Memory B cell (primary cell): ENCODE measurements around the gene TUBB2B.
"Not testable (repeated sequence)": the region's sequence is repeated elsewhere in the genome, so short reads cannot be mapped to it uniquely, and the experiment has no call there.

ENCODE experiments used
- ATAC-seq: fragments of 150-1000 bp; cut with Tn5 transposase; 2 replicates; pipeline ENCODE4 v1.10.0; 2021; ENCODE audit warnings: low read depth, mild to moderate bottlenecking, moderate library complexity
- DNase-seq, 2 donors: peaks; one replicate each; pipeline ENCODE4 v3.0.0; 2022; ENCODE audit warnings: low spot score in 2 of 2
- H3K27ac Mint-ChIP-seq: one replicate; pipeline ENCODE4 v1.8.0; 2022; ENCODE audit warnings: mild to moderate bottlenecking, moderate library complexity, mixed read lengths
- H3K27me3 Mint-ChIP-seq: one replicate; pipeline ENCODE4 v1.8.0; 2022; ENCODE audit warnings: mixed read lengths
- H3K36me3 Mint-ChIP-seq: one replicate; pipeline ENCODE4 v1.8.0; 2022; ENCODE audit warnings: mild to moderate bottlenecking, mixed read lengths
- H3K4me1 Mint-ChIP-seq: one replicate; pipeline ENCODE4 v1.8.0; 2022; ENCODE audit warnings: mixed read lengths
- H3K4me3 Mint-ChIP-seq: one replicate; pipeline ENCODE4 v1.8.0; 2022; ENCODE audit warnings: mild to moderate bottlenecking, moderate library complexity, mixed read lengths
- H3K9me3 Mint-ChIP-seq: one replicate; pipeline ENCODE4 v1.8.0; 2022; ENCODE audit warnings: mixed read lengths

Gene TUBB2B

GRCh38 chr6:3202999-3203696, 24.3 kb downstream of the TUBB2B start:
- ATAC-seq (no peak), DNase-seq (no peak)
- Mint-ChIP-seq H3K4me3 (peak overlapping the region; percentile 27), H3K9me3 (peaks cover 10% of the 10 kb centered on the region), H3K4me1 (peaks cover 17% of the 10 kb centered on the region), H3K36me3 (peaks cover 10% of the 10 kb centered on the region), H3K27me3 (peaks cover 7% of the 10 kb centered on the region), H3K27ac (no peak overlapping the region)

GRCh38 chr6:3201388-3201787, 26.1 kb downstream of the TUBB2B start:
- Mint-ChIP-seq H3K27me3 (peaks cover 2% of the 10 kb centered on the region), H3K27ac (no peak overlapping the region), H3K9me3 (peaks cover 10% of the 10 kb centered on the region), H3K36me3 (peaks cover 10% of the 10 kb centered on the region), H3K4me1 (peaks cover 17% of the 10 kb centered on the region), H3K4me3 (no peak overlapping the region)
- ATAC-seq, result no peak
- no peak for DNase-seq

- Mint-ChIP-seq H3K27me3 (peaks cover 2% of the 10 kb centered on the region), H3K36me3 (peaks cover 10% of the 10 kb centered on the region), H3K9me3 (peaks cover 10% of the 10 kb centered on the region), H3K4me1 (peaks cover 17% of the 10 kb centered on the region), H3K27ac (no peak overlapping the region), H3K4me3 (no peak overlapping the region)
- ATAC-seq (no peak), DNase-seq (no peak)
Measured at GRCh38 chr6:3200682-3201081, 26.8 kb downstream of the TUBB2B start.

GRCh38 chr6:3199382-3199781, 28.1 kb downstream of the TUBB2B start:
- Mint-ChIP-seq H3K36me3 (peaks cover 7% of the 10 kb centered on the region), H3K27me3 (peaks cover 2% of the 10 kb centered on the region), H3K9me3 (peaks cover 5% of the 10 kb centered on the region), H3K4me3 (no peak overlapping the region), H3K27ac (no peak overlapping the region), H3K4me1 (peaks cover 12% of the 10 kb centered on the region)
- DNase-seq (no peak), ATAC-seq (no peak)

GRCh38 chr6:3197734-3198133, 29.7 kb downstream of the TUBB2B start:
- not testable (repeated sequence) for H3K4me3 Mint-ChIP-seq, H3K27me3 Mint-ChIP-seq, DNase-seq, H3K4me1 Mint-ChIP-seq, H3K27ac Mint-ChIP-seq, ATAC-seq, H3K9me3 Mint-ChIP-seq, H3K36me3 Mint-ChIP-seq

DNA sequence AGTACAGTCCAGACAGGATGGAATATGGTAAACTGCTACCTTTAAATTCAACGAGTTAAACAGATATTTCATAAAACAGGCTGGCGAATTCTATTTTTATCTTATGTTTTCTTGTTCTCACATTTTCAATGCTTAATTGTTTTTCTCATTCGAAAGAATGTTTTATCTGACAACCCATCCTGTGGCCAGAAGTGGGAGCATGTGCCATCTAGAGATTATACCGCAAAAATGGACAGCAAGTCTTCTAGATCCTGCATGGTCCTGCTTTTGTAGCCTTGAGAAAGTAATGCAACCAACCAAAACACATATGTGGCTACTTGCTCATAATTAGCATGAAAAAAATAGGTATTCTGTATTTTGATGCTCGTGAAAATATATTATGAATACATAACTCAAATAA, 30.7 kb downstream of the TUBB2B start:
- no peak for ATAC-seq
- Mint-ChIP-seq H3K4me1 (no peaks in the 10 kb centered on the region), H3K36me3 (no peaks in the 10 kb centered on the region), H3K27ac (no peak overlapping the region), H3K4me3 (no peak overlapping the region), H3K9me3 (no peaks in the 10 kb centered on the region), H3K27me3 (peaks cover 2% of the 10 kb centered on the region)
- no peak for DNase-seq

GRCh38 chr6:3195695-3196497, 31.6 kb downstream of the TUBB2B start:
- H3K36me3 Mint-ChIP-seq, result no peaks in the 10 kb centered on the region
- no peak overlapping the region for H3K4me3 Mint-ChIP-seq
- H3K27me3 Mint-ChIP-seq, result peaks cover 2% of the 10 kb centered on the region
- no peaks in the 10 kb centered on the region for H3K4me1 Mint-ChIP-seq
- no peaks in the 10 kb centered on the region for H3K9me3 Mint-ChIP-seq
- DNase-seq (no peak), ATAC-seq (no peak)
- no peak overlapping the region for H3K27ac Mint-ChIP-seq

DNA sequence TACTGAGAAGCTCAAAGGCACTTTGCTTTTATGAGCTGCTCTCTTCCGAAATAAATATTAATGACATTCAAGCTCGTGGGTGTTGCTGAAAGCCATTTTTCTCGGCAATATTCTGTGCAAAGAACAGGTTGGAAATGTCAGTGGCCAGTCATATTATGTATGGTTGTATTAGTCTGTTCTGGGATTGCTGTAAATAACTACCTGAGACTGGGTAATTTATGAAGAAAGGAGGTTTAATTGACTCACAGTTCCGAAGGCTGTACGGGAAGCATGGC, 32.1 kb downstream of the TUBB2B start:
- no peak overlapping the region for H3K4me3 Mint-ChIP-seq
- no peaks in the 10 kb centered on the region for H3K9me3 Mint-ChIP-seq
- ATAC-seq (no peak), DNase-seq (no peak)
- peaks cover 2% of the 10 kb centered on the region for H3K27me3 Mint-ChIP-seq
- no peaks in the 10 kb centered on the region for H3K4me1 Mint-ChIP-seq
- no peak overlapping the region for H3K27ac Mint-ChIP-seq
- H3K36me3 Mint-ChIP-seq, result no peaks in the 10 kb centered on the region

DNA sequence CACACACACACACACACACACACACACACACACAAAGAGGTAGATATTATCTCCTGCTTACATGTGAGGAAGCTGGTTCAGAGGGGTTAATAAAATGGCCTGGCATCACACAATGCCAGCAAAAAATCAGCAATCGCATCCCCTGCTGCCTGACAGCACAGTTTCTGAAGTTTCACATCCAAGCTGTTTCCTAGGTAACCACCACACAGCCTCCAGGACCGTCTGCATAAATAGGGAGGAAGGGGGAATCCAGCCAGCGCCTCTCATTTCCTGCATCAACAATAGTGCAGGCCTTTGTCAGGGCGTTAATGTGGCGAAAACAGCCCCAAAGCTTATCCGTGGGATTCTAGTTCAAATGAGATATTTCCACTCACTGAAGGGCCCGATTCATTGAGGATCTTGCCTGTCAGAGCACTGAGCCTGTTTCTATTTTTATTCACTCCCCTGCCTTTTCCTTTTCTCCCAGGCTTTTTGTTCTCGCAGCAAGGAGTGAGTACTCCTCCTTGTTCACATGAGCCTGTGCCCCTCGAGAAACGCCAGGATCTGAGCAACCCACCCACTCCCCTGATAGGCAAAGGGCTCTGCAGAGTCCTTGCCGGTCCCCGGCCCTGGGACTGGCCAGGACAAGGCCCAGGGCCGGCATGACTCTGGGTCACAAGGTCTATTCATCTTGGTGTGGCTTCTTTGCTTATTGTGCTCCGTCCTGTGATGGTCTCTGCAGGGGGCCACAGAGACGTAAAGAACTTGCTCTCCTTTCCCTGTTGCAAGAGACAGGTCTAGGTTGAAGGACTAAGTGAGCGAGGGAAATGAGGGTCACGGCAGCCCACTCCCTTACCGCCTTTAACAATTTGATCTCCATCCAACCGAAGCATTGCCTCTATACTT, 32.7 kb downstream of the TUBB2B start:
- Mint-ChIP-seq H3K4me3 (no peak overlapping the region), H3K27me3 (peaks cover 2% of the 10 kb centered on the region), H3K27ac (no peak overlapping the region), H3K9me3 (no peaks in the 10 kb centered on the region), H3K36me3 (no peaks in the 10 kb centered on the region), H3K4me1 (no peaks in the 10 kb centered on the region)
- ATAC-seq, result no peak
- no peak for DNase-seq

DNA sequence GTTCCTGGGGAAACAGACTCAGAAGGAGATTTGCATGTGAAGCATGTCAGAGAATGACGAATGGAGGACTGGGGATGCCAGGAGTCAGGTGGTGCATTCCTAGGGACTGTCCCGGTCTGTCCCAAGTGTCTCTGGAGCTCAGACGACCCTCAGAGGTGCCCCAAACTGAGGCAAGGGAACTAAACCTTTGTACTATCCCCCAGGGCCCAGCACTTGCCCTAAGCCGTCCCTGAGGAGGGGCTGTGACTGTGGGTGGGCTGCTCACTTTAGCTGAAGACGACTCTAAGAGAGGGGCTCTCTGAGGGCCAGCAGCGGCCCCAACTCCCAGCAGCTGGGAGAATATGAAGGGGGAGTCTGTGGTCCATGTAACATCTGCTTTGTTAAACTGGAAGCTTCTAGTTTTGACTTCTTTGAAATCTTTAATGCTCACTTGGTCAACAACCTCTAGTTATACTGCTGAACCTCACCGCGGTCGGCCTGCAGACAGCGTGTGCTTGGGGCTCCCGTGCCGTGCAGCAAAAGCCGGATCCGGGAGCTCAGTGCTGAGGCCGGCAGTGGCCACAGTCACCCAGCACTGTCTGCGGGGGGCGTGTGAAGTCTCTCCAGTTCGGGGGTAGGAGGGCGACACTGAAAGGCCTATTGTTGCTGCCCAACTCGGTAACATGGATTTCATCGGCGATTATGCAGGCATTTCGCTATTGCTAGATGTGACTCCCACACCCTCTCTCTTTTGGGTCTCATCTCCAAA, 34.2 kb downstream of the TUBB2B start:
- DNase-seq (no peak), ATAC-seq (no peak)
- no peaks in the 10 kb centered on the region for H3K9me3 Mint-ChIP-seq
- H3K36me3 Mint-ChIP-seq, result no peaks in the 10 kb centered on the region
- H3K27me3 Mint-ChIP-seq, result no peaks in the 10 kb centered on the region
- no peak overlapping the region for H3K4me3 Mint-ChIP-seq
- H3K27ac Mint-ChIP-seq, result no peak overlapping the region
- H3K4me1 Mint-ChIP-seq, result no peaks in the 10 kb centered on the region

- H3K36me3 Mint-ChIP-seq, result no peaks in the 10 kb centered on the region
- no peaks in the 10 kb centered on the region for H3K4me1 Mint-ChIP-seq
- ATAC-seq (no peak), DNase-seq (no peak)
- no peak overlapping the region for H3K27ac Mint-ChIP-seq
- no peaks in the 10 kb centered on the region for H3K9me3 Mint-ChIP-seq
- no peak overlapping the region for H3K4me3 Mint-ChIP-seq
- peaks cover 3% of the 10 kb centered on the region for H3K27me3 Mint-ChIP-seq
Measured at GRCh38 chr6:3190779-3191178, 36.7 kb downstream of the TUBB2B start.

DNA sequence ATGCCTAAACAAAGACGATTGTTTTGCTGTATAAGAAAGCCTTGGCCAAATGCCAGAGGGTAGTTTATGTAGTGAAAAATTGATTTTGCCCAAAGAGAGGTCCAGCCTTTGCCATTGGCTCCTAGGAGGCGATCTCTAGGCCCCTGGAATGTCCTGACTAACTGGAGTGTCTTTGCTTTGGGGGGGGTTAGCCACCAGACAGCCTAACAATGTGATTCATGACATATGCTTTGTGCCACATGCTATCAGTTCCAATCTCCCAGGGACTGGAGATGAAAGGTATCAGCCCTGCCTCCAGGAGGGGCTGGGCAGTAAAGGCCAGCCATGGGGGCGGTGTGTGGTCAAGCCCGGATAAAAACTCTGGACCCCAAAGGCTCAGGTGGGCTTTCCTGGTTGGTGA, 37.4 kb downstream of the TUBB2B start:
- no peak overlapping the region for H3K27ac Mint-ChIP-seq
- H3K36me3 Mint-ChIP-seq, result no peaks in the 10 kb centered on the region

DNA sequence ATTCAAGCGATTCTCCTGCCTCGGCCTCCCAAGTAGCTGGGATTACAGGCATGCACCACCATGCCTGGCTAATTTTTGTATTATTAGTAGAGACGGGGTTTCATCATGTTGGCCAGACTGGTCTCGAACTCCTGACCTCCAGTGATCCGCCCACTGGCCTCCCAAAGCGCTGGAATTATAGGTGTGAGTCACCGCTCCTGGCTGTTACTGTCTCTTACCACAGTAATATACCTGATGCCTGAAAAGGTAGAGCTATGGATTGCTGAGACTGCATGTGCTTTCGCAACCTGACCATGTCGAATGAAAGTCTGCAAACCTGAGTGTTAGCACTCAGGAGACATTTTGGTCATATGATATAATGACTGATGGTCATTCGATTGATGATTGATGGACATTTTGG, 38.3 kb downstream of the TUBB2B start:
- H3K27ac Mint-ChIP-seq, DNase-seq, H3K36me3 Mint-ChIP-seq, H3K4me3 Mint-ChIP-seq, H3K27me3 Mint-ChIP-seq, H3K9me3 Mint-ChIP-seq, H3K4me1 Mint-ChIP-seq, ATAC-seq: not testable (repeated sequence)

More for the DNA sequence above, 37.4 kb downstream of the TUBB2B start:
- Mint-ChIP-seq H3K4me3 (no peak overlapping the region), H3K27me3 (peaks cover 3% of the 10 kb centered on the region), H3K9me3 (no peaks in the 10 kb centered on the region), H3K4me1 (no peaks in the 10 kb centered on the region)
- ATAC-seq, result no peak
- no peak for DNase-seq

- Mint-ChIP-seq H3K4me1 (no peaks in the 10 kb centered on the region), H3K9me3 (no peaks in the 10 kb centered on the region), H3K27ac (no peak overlapping the region), H3K27me3 (peaks cover 5% of the 10 kb centered on the region), H3K4me3 (no peak overlapping the region), H3K36me3 (no peaks in the 10 kb centered on the region)
- no peak for ATAC-seq
- no peak for DNase-seq
Measured at GRCh38 chr6:3188262-3188661, 39.2 kb downstream of the TUBB2B start.
